SK-N-SH (cell line): ENCODE results near the gene RRAGC. TPM values are rescaled to one million over a fixed set of nuclear protein-coding genes. Genes with fewer than 3 reads are reported as not detected.

Experiments
- CTCF ChIA-PET: fragments of 300-600, 350-600 bp; formaldehyde crosslinking; extraction: SDS; loops from one replicate; lab custom pipeline; 2021; lab: Yijun Ruan, JAX
- POLR2A ChIA-PET: fragments of 350-600 bp; sonication (Branson Sonifier 250); formaldehyde crosslinking; extraction: SDS; loops from one replicate; lab custom pipeline; 2020; ENCODE audit warnings: antibody characterized with exemption, inconsistent platforms; lab: Yijun Ruan, JAX
- DNase-seq: peaks from one replicate; pipeline ENCODE4 v3.0.0; 2012
- H2AFZ ChIP-seq: fragments of 200-600 bp; sonication (generic); 2 replicates; pipeline ENCODE4 v1.8.1; 2016; ENCODE audit warnings: antibody characterized with exemption, mild to moderate bottlenecking, low read depth
- H3F3A ChIP-seq: fragments of 200-600 bp; sonication (generic); replicated peaks from 2 replicates; pipeline ENCODE3; 2016; ENCODE audit warnings: antibody characterized with exemption, mild to moderate bottlenecking; ENCODE audit not compliant: insufficient read depth
- H3K27ac ChIP-seq, 2 experiments: fragments of 200-500 bp in 1 of 2; fragments of 200-600 bp in 1 of 2; sonication (Bioruptor generic) in 1 of 2; sonication (generic), shearing (Covaris generic) in 1 of 2; 2 replicates each; pipeline versions ENCODE4 v1.5.1 to v1.6.1; 2014 to 2016; ENCODE audit warnings: low read depth in 2 of 2, inconsistent platforms in 1 of 2, low read length in 1 of 2, mild to moderate bottlenecking in 1 of 2, mixed read lengths in 1 of 2
- H3K27me3 ChIP-seq: fragments of 200-600 bp; sonication (generic), shearing (Covaris generic); 2 replicates; pipeline ENCODE4 v1.6.1; 2016; ENCODE audit warnings: mixed run types; ENCODE audit not compliant: insufficient read depth
- H3K36me3 ChIP-seq, 2 experiments: fragments of 200-500 bp in 1 of 2; fragments of 200-600 bp in 1 of 2; sonication (Bioruptor generic) in 1 of 2; sonication (generic) in 1 of 2; replicated peaks in 1 of 2; 2 replicates each; pipeline versions ENCODE3 to v1.5.1; 2014 to 2016; ENCODE audit warnings: low read length in 1 of 2, mild to moderate bottlenecking in 1 of 2; ENCODE audit not compliant: insufficient read depth in 2 of 2, control insufficient read depth in 1 of 2
- H3K4me1 ChIP-seq, 2 experiments: fragments of 200-500 bp in 1 of 2; fragments of 200-600 bp in 1 of 2; sonication (Bioruptor generic) in 1 of 2; sonication (generic), shearing (Covaris generic) in 1 of 2; 2 replicates each; pipeline versions ENCODE4 v1.5.1 to v1.6.1; 2014 to 2016; ENCODE audit warnings: low read depth in 1 of 2, low read length in 1 of 2, mixed run types in 1 of 2; ENCODE audit not compliant: insufficient read depth in 2 of 2, control insufficient read depth in 1 of 2
- H3K4me2 ChIP-seq: fragments of 200-600 bp; sonication (generic), shearing (Covaris generic); 2 replicates; pipeline ENCODE4 v1.6.1; 2017; ENCODE audit warnings: mixed run types
- H3K4me3 ChIP-seq, 2 experiments: fragments of 200-500 bp in 1 of 2; fragments of 200-600 bp in 1 of 2; sonication (Bioruptor generic) in 1 of 2; sonication (generic), shearing (Covaris generic) in 1 of 2; 2 replicates each; pipeline versions ENCODE4 v1.5.1 to v1.8.1; 2014 to 2016; ENCODE audit warnings: low read depth in 2 of 2, inconsistent platforms in 1 of 2, low read length in 1 of 2, mild to moderate bottlenecking in 1 of 2, mixed read lengths in 1 of 2, moderate library complexity in 1 of 2
- H3K79me2 ChIP-seq: fragments of 200-600 bp; sonication (generic); 2 replicates; pipeline ENCODE4 v1.8.1; 2017; ENCODE audit warnings: mild to moderate bottlenecking; ENCODE audit not compliant: insufficient read depth
- H3K9ac ChIP-seq: fragments of 200-600 bp; sonication (generic); 2 replicates; pipeline ENCODE4 v1.6.1; 2017; ENCODE audit warnings: mixed run types
- H3K9me2 ChIP-seq: fragments of 200-600 bp; sonication (generic); 2 replicates; pipeline ENCODE4 v1.6.1; 2017; ENCODE audit warnings: mixed run types
- H3K9me3 ChIP-seq: fragments of 200-600 bp; sonication (generic); 2 replicates; pipeline ENCODE4 v1.6.1; 2017; ENCODE audit warnings: mixed run types, mild to moderate bottlenecking, moderate library complexity
- H4K20me1 ChIP-seq: fragments of 200-600 bp; sonication (generic); 2 replicates; pipeline ENCODE4 v1.6.1; 2017; ENCODE audit warnings: mild to moderate bottlenecking, mixed run types; ENCODE audit not compliant: insufficient read depth
- CHD2 ChIP-seq: fragments of 150-350 bp; IDR thresholded peaks from 2 replicates; pipeline ENCODE4 v1.6.1; 2018; ENCODE audit warnings: low read length; ENCODE audit not compliant: partially characterized antibody
- EP300 ChIP-seq, 2 experiments: IDR thresholded peaks; 2 replicates each; pipeline versions ENCODE4 v1.4.0 to v1.6.1; 2012; ENCODE audit warnings: borderline replicate concordance in 1 of 2, low read depth in 1 of 2, low read length in 1 of 2
- FOSL2 ChIP-seq: IDR thresholded peaks from 2 replicates; pipeline ENCODE4 v1.4.0; 2012; ENCODE audit warnings: low read depth, mild to moderate bottlenecking, moderate library complexity, borderline replicate concordance
- FOXM1 ChIP-seq: IDR thresholded peaks from 2 replicates; pipeline ENCODE4 v1.4.0; 2012; ENCODE audit warnings: low read depth, mild to moderate bottlenecking
- MAX ChIP-seq: IDR thresholded peaks from 2 replicates; pipeline ENCODE4 v1.4.0; 2012; ENCODE audit warnings: low read depth
- MEF2A ChIP-seq: IDR thresholded peaks from 2 replicates; pipeline ENCODE4 v1.4.0; 2012; ENCODE audit warnings: low read depth, borderline replicate concordance
- MXI1 ChIP-seq: IDR thresholded peaks from 2 replicates; pipeline ENCODE4 v1.6.1; 2012; ENCODE audit warnings: mild to moderate bottlenecking, low read depth, low read length, improper control_type of control experiment
- NRF1 ChIP-seq: IDR thresholded peaks from 2 replicates; pipeline ENCODE4 v1.6.1; 2012; ENCODE audit warnings: low read depth, mild to moderate bottlenecking, low read length
- RAD21 ChIP-seq: IDR thresholded peaks from 2 replicates; pipeline ENCODE4 v1.6.1; 2012; ENCODE audit warnings: mild to moderate bottlenecking, low read length
- RCOR1 ChIP-seq: fragments of 150-350 bp; IDR thresholded peaks from 2 replicates; pipeline ENCODE4 v1.6.1; 2017; ENCODE audit warnings: antibody characterized with exemption, low read length
- REST ChIP-seq: IDR thresholded peaks from 2 replicates; pipeline ENCODE4 v1.6.1; 2012; ENCODE audit warnings: mild to moderate bottlenecking, low read depth, low read length, moderate library complexity
- SIN3A ChIP-seq: IDR thresholded peaks from 2 replicates; pipeline ENCODE4 v1.6.1; 2012; ENCODE audit warnings: low read depth, mild to moderate bottlenecking, low read length, moderate library complexity, borderline replicate concordance
- TAF1 ChIP-seq: IDR thresholded peaks from 2 replicates; pipeline ENCODE4 v1.6.1; 2012; ENCODE audit warnings: low read depth, mild to moderate bottlenecking, low read length, moderate library complexity, borderline replicate concordance
- USF2 ChIP-seq: fragments of 150-350 bp; IDR thresholded peaks from 2 replicates; pipeline ENCODE4 v1.6.1; 2017; ENCODE audit warnings: antibody characterized with exemption, low read length, low read depth, borderline replicate concordance
- ZBTB33 ChIP-seq: IDR thresholded peaks from 2 replicates; pipeline ENCODE4 v1.4.0; 2012; ENCODE audit warnings: low read depth, borderline replicate concordance
- WGBS: methylation state at CpG from one replicate; pipeline ENCODE4 v1.1.6; 2017; ENCODE audit warnings: low lambda C conversion rate; 5-methylcytosine and 5-hydroxymethylcytosine counted together
- polyA plus RNA-seq, 3 experiments: library from polyadenylated mRNA; depleted of rRNA; stranded (reverse); fragments of >200 nt; gene quantifications; 2 replicates each; pipeline ENCODE4 v1.2.3, GENCODE V29; 2012

Gene RRAGC
- polyA plus RNA-seq, 1 of the 3 experiments (the other 2 are of a cell fraction), result 9.6 TPM

GRCh38 chr1:38896169-38896568 is 36.6 kb upstream of the RRAGC start:
- CTCF ChIA-PET, result interaction anchor here (0.8 to 1.5 kb wide), 2 partner anchors 194 to 195 kb away, joined by 3 read pairs; no protein-coding TSS in a partner anchor
- POLR2A ChIA-PET, result no interaction called here
- 85% methylated on average over 2 of the region's 2 CpGs for WGBS

More at GRCh38 chr1:38896169-38896568, 36.6 kb upstream of the RRAGC start:
- Histone ChIP-seq H3K4me1 (no peaks in the 10 kb centered on the region), H3K36me3 (no peaks in the 10 kb centered on the region), H3K4me3 (no peak overlapping the region), H3K27me3 (no peaks in the 10 kb centered on the region), H3K79me2 (no peaks in the 10 kb centered on the region), H3K27ac (no peak overlapping the region), H3K9me2 (no peaks in the 10 kb centered on the region), H4K20me1 (no peaks in the 10 kb centered on the region), H3F3A (peaks cover 10% of the 10 kb centered on the region), H3K9ac (no peak overlapping the region), H3K4me2 (no peak overlapping the region), H2AFZ (no peak overlapping the region), H3K9me3 (no peaks in the 10 kb centered on the region)
- no peak for DNase-seq
- TF ChIP-seq MAX (no peak), ZBTB33 (no peak), SIN3A (no peak), MXI1 (no peak), FOXM1 (no peak), TAF1 (no peak), RAD21 (no peak), RCOR1 (no peak), USF2 (no peak), CHD2 (no peak), EP300 (IDR thresholded peaks at IDR 0.05; ENCODE audit: borderline replicate concordance in 1 of 2, low read depth in 1 of 2, low read length in 1 of 2) (no peak), NRF1 (no peak), REST (no peak), MEF2A (no peak), FOSL2 (no peak)
